K562 (cell line): ENCODE data around the gene SEC61G. TPM values are rescaled to one million over a fixed set of nuclear protein-coding genes. Genes with fewer than 3 reads are reported as not detected.

Experiments used
- ATAC-seq: fragments of 200-7000 bp; cut with Tn5 transposase; 3 replicates; pipeline ENCODE4 v1.9.1; 2020; ENCODE audit warnings: moderate library complexity
- BruUV-seq: library from RNA; stranded (reverse); fragments of 400-500 nt; replicated peaks from 2 replicates; lab custom pipeline; 2021; lab: Mats Ljungman, UMichigan
- CTCF ChIA-PET: fragments of 300-600 bp; formaldehyde crosslinking; extraction: SDS; loops from one replicate; lab custom pipeline; 2021; ENCODE audit warnings: low intra/inter-chr PET ratio; lab: Yijun Ruan, JAX
- POLR2A ChIA-PET: fragments of 300-600, 350-650 bp; sonication (Branson Sonifier 250); formaldehyde crosslinking; extraction: SDS; loops from one replicate; lab custom pipeline; 2021; ENCODE audit warnings: antibody characterized with exemption, inconsistent platforms; lab: Yijun Ruan, JAX
- DNase-seq, 4 experiments: peaks; one replicate each; pipeline versions ENCODE4 v3.0.0 to v3.0.0-alpha.2; 2011 to 2018; ENCODE audit warnings: low spot score in 3 of 4, mixed read lengths in 3 of 4; ENCODE audit errors: extremely low read depth in 1 of 4
- FAIRE-seq: peaks from 2 replicates; lab custom pipeline; 2011; peaks lifted over from hg19 to GRCh38; lab: Jason Lieb, UNC
- H2AFZ ChIP-seq: 2 replicates; pipeline ENCODE4 v1.6.0; 2011; ENCODE audit warnings: low read depth, low read length, control low read depth, inconsistent platforms
- H3K27ac ChIP-seq: fragments of 200-600 bp; 3 replicates; pipeline ENCODE4 v1.8.0; 2011; ENCODE audit warnings: low read depth, mild to moderate bottlenecking, control low read depth, inconsistent platforms, low read length, moderate library complexity, mixed read lengths; ENCODE audit errors: extremely low read depth
- H3K27me3 ChIP-seq, 2 experiments: fragments of 300-600 bp in 1 of 2; 2 replicates in 1 of 2; 3 replicates in 1 of 2; pipeline versions ENCODE4 v1.6.0 to v1.8.0; 2011; ENCODE audit warnings: inconsistent platforms in 2 of 2, low read length in 2 of 2, mild to moderate bottlenecking in 1 of 2, mixed read lengths in 1 of 2, moderate library complexity in 1 of 2; ENCODE audit not compliant: control insufficient read depth in 2 of 2, insufficient read depth in 2 of 2
- H3K36me3 ChIP-seq: fragments of 300-600 bp; 3 replicates; pipeline ENCODE4 v1.8.0; 2011; ENCODE audit warnings: mild to moderate bottlenecking, low read length, inconsistent platforms; ENCODE audit not compliant: control insufficient read depth, insufficient read depth
- H3K4me1 ChIP-seq, 2 experiments: fragments of 200-600 bp in 1 of 2; replicated peaks in 1 of 2; 2 replicates in 1 of 2; 3 replicates in 1 of 2; pipeline versions ENCODE4 v1.5.1 to v1.8.0; 2011; ENCODE audit warnings: inconsistent platforms in 2 of 2, low read length in 2 of 2, mild to moderate bottlenecking in 1 of 2, mixed read lengths in 1 of 2, moderate library complexity in 1 of 2; ENCODE audit not compliant: control insufficient read depth in 2 of 2, insufficient read depth in 2 of 2
- H3K4me2 ChIP-seq: 2 replicates; pipeline ENCODE4 v1.6.1; 2011; ENCODE audit warnings: low read length, control low read depth, inconsistent platforms, mixed read lengths; ENCODE audit not compliant: insufficient read depth
- H3K4me3 ChIP-seq: fragments of 200-600 bp; sonication (generic), shearing (Covaris generic); 2 replicates; pipeline ENCODE4 v1.5.1; 2016; ENCODE audit warnings: control low read depth, inconsistent platforms
- H3K79me2 ChIP-seq: fragments of 200-600 bp; 3 replicates; pipeline ENCODE4 v1.8.0; 2011; ENCODE audit warnings: low read length, inconsistent platforms; ENCODE audit not compliant: control insufficient read depth, insufficient read depth
- H3K9ac ChIP-seq, 2 experiments: 2 replicates each; pipeline versions ENCODE4 v1.6.0 to v1.6.1; 2011; ENCODE audit warnings: low read depth in 2 of 2, low read length in 2 of 2, control low read depth in 1 of 2, inconsistent platforms in 1 of 2, mild to moderate bottlenecking in 1 of 2, mixed read lengths in 1 of 2; ENCODE audit not compliant: insufficient read depth in 1 of 2
- H3K9me1 ChIP-seq: one replicate; pipeline ENCODE4 v1.6.0; 2011; ENCODE audit warnings: inconsistent platforms, mild to moderate bottlenecking, low read length, moderate library complexity; ENCODE audit not compliant: control insufficient read depth, insufficient read depth
- H3K9me3 ChIP-seq: replicated peaks from 2 replicates; pipeline ENCODE4 v1.5.1; 2011; ENCODE audit warnings: low read depth, low read length, inconsistent platforms; ENCODE audit not compliant: control insufficient read depth, insufficient read depth
- H4K20me1 ChIP-seq: replicated peaks from 2 replicates; pipeline ENCODE4 v1.6.1; 2011; ENCODE audit warnings: low read length, inconsistent platforms, mixed read lengths; ENCODE audit not compliant: control insufficient read depth, insufficient read depth
- MAFF ChIP-seq: IDR thresholded peaks from 2 replicates; pipeline ENCODE4 v1.6.1; 2012; ENCODE audit warnings: low read length, improper control_type of control experiment
- WGBS: fragments of 100-300 bp; shearing (Covaris generic); methylation state at CpG from one replicate; pipeline ENCODE4 v1.1.6; 2016; ENCODE audit warnings: low coverage, mixed read lengths; ENCODE audit not compliant: insufficient coverage; ENCODE audit errors: missing lambda C conversion rate; 5-methylcytosine and 5-hydroxymethylcytosine counted together
- in situ Hi-C: fragments of 300-500 bp; cut with MboI; formaldehyde crosslinking; loops from 4 replicates; pipeline ENCODE4 v1.15.0; 2018; ENCODE audit warnings: inconsistent platforms, mixed read lengths
- intact Hi-C: fragments of 100-400 bp; cut with micrococcal nuclease; formaldehyde crosslinking; loops from 2 replicates; pipeline ENCODE4 v1.14.2; 2022
- polyA plus RNA-seq, 8 experiments: library from polyadenylated mRNA; depleted of rRNA in 4 of 8; stranded (reverse) in 5 of 8; unstranded in 3 of 8; fragments of >200 nt; fragmentation: Nextera tagmentation in 2 of 8; fragmentation: Illumina TruSeq in 1 of 8; extraction: Ambion mirVana in 2 of 8; extraction: Trizol in 1 of 8; gene quantifications; 2 replicates each; pipeline versions ENCODE4 v1.2.1 to v1.2.3, GENCODE V29; 2011 to 2014; ENCODE audit warnings: inconsistent platforms in 1 of 8, missing spikeins in 1 of 8
- total RNA-seq, 7 experiments: library from RNA; depleted of rRNA in 6 of 7; stranded (reverse); fragments of >200 nt in 6 of 7; fragmentation: Illumina TruSeq in 2 of 7; extraction: Trizol in 2 of 7; gene quantifications; 2 replicates each; pipeline versions ENCODE4 v1.2.1 to v1.2.3, GENCODE V29; 2011 to 2021; ENCODE audit warnings: low replicate concordance in 1 of 7
- TF ChIP-seq, protein P1 (sequence below): fragments of 450-650 bp; formaldehyde crosslinking; IDR thresholded peaks from 2 replicates; pipeline ENCODE4 v1.4.0; 2022; ENCODE audit warnings: missing genetic modification characterization
- TF ChIP-seq, protein P2 (sequence below): fragments of 450-650 bp; formaldehyde crosslinking; conservative IDR thresholded peaks from 2 replicates; pipeline ENCODE4 v1.4.0; 2022; ENCODE audit warnings: mild to moderate bottlenecking, missing genetic modification characterization

The SEC61G gene
- total and polyA plus RNA-seq, 9 of the 15 experiments (the other 6 are each of a cell fraction or from before 2014, with no cell fraction given): 138 to 565 (median 223) TPM

DNA sequence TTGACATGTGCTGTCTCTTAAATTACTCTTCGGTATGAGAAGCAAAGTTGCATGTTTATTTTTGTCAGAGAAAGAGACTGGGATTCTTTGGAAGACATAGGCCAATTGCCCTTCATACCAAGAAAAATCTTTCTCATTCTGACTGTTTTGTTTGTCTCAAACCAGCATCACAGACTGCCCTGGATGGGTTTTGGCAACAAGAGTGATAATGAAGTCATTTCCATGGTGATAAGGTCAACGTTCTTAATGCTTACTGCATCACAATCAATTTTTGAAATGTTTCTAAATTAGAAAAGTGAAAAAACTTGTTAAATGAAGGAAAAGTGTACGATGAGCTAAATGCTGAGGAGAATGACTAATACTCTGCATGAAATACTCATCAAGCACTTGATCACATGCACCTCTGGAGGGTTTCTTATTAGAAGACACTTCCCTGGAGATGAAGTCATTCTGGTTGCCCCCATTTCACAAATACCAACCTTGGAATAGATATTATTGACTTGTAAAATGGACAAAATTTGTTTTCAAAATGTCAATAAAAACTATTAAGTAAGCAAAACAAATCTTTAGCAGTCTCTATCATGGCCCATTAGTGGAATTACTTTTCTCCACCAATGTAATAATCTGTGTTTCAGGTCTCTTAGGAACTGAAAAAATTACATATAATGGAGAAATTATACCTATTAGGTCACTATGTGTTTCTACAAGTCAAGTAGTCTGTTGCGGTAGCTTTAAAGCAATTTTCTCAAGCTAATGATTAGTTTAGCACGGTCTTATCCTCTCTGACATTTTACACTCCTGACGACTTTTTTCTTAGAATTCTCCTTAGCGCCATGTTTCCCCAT is 19.9 kb upstream of the SEC61G start:
- ATAC-seq: no peak
- CTCF ChIA-PET: no interaction called here

More for the DNA sequence above, 19.9 kb upstream of the SEC61G start:
- no peaks in the 10 kb centered on the region for H3K9me1 ChIP-seq
- peaks cover 8 to 29% of the 10 kb centered on the region in 2 experiments for H3K27me3 ChIP-seq
- no TSS peak for BruUV-seq
- WGBS: 2% methylated on average over 7 of the region's 7 CpGs
- H3K36me3 ChIP-seq: no peaks in the 10 kb centered on the region
- H3K9ac ChIP-seq: no peak overlapping the region
- H3K4me3 ChIP-seq: no peak overlapping the region
- POLR2A ChIA-PET: no interaction called here
- H2AFZ ChIP-seq: no peak overlapping the region
- DNase-seq: no peak
- no peaks in the 10 kb centered on the region; a peak in 1 of 5 replicates for H3K4me1 ChIP-seq
- H3K9me3 ChIP-seq: no peaks in the 10 kb centered on the region
- no peaks in the 10 kb centered on the region for H3K79me2 ChIP-seq
- TF ChIP-seq, protein P1, sequence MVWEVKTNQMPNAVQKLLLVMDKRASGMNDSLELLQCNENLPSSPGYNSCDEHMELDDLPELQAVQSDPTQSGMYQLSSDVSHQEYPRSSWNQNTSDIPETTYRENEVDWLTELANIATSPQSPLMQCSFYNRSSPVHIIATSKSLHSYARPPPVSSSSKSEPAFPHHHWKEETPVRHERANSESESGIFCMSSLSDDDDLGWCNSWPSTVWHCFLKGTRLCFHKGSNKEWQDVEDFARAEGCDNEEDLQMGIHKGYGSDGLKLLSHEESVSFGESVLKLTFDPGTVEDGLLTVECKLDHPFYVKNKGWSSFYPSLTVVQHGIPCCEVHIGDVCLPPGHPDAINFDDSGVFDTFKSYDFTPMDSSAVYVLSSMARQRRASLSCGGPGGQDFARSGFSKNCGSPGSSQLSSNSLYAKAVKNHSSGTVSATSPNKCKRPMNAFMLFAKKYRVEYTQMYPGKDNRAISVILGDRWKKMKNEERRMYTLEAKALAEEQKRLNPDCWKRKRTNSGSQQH (CRISPR knock-in tag): no peak
- TF ChIP-seq MAFF: no peak
- TF ChIP-seq, protein P2, sequence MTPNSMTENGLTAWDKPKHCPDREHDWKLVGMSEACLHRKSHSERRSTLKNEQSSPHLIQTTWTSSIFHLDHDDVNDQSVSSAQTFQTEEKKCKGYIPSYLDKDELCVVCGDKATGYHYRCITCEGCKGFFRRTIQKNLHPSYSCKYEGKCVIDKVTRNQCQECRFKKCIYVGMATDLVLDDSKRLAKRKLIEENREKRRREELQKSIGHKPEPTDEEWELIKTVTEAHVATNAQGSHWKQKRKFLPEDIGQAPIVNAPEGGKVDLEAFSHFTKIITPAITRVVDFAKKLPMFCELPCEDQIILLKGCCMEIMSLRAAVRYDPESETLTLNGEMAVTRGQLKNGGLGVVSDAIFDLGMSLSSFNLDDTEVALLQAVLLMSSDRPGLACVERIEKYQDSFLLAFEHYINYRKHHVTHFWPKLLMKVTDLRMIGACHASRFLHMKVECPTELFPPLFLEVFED (CRISPR knock-in tag): no peak
- TF ChIP-seq, all 486 proteins: peak for 0
- in situ Hi-C loops (no loop called here), intact Hi-C loops (loop anchor here (10.0 kb wide), 2 partner anchors 366 to 636 kb away; no protein-coding TSS in a partner anchor)
- Histone ChIP-seq H4K20me1 (no peaks in the 10 kb centered on the region), H3K4me2 (no peak overlapping the region), H3K27ac (no peak overlapping the region)
- FAIRE-seq: no peak
